Lower leg skin (tissue), 4 donors: Measurements from ENCODE around the gene CCDC8. TPM values are rescaled to one million over a fixed set of nuclear protein-coding genes. Genes with fewer than 3 reads are reported as not detected.

ENCODE experiments used
- DNase-seq, 2 donors: peaks; one replicate each; pipeline ENCODE4 v3.0.0-alpha.2; 2019; ENCODE audit warnings: low spot score in 2 of 2
- H3K4me3 ChIP-seq: fragments of 200-600 bp; sonication (generic); 2 replicates; pipeline ENCODE4 v1.5.1; 2017; ENCODE audit warnings: mild to moderate bottlenecking, low read depth; ENCODE audit not compliant: poor library complexity, severe bottlenecking
- POLR2A ChIP-seq, 2 donors: fragments of 450-650 bp; IDR thresholded peaks; one replicate each; pipeline ENCODE4 v1.6.1; 2016 to 2017; ENCODE audit warnings: antibody characterized with exemption in 2 of 2, mild to moderate bottlenecking in 1 of 2, moderate library complexity in 1 of 2
- WGBS, 2 donors: methylation state at CpG; one replicate each; pipeline ENCODE4 v1.1.5; 2018; 5-methylcytosine and 5-hydroxymethylcytosine counted together
- intact Hi-C: fragments of 100-400 bp; cut with DNase I; formaldehyde crosslinking; loops from one replicate; pipeline ENCODE4 v1.15.0; 2023; ENCODE audit warnings: low total_unique reads
- total RNA-seq, 4 donors: library from RNA; depleted of rRNA; stranded (reverse); fragments of >200 nt; gene quantifications; one replicate each; pipeline ENCODE4 v1.1.0, GENCODE V29; 2016
- TF ChIP-seq, protein P1 (sequence below), 3 donors: fragments of 450-650 bp; IDR thresholded peaks; one replicate each; pipeline ENCODE4 v1.5.1; 2016; ENCODE audit warnings: antibody characterized with exemption in 3 of 3, mild to moderate bottlenecking in 3 of 3, moderate library complexity in 2 of 3

Gene CCDC8
- total RNA-seq, 4 donors from 2014 or later: 1.1 to 11.5 (median 4.2) TPM

DNA sequence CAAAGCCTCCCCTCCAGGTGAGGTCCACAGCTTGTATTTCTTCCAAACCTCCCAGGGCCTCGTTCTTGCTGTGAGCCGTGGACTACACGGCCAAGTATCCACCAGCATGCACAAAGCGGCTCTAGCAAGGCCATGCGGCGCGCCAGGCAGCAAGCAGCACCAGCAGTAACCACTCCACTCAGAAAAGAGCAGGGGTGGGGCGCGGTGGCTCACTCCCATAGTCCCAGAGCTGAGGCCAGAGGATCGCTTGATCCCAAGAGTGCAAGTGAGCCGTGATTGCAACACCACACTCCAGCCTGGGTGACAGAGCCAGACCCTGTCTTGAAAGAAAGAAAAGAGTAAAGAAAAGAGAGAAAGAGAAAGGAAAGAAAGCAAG lies 4.7 kb downstream of the CCDC8 start:
- TF ChIP-seq, protein P1, sequence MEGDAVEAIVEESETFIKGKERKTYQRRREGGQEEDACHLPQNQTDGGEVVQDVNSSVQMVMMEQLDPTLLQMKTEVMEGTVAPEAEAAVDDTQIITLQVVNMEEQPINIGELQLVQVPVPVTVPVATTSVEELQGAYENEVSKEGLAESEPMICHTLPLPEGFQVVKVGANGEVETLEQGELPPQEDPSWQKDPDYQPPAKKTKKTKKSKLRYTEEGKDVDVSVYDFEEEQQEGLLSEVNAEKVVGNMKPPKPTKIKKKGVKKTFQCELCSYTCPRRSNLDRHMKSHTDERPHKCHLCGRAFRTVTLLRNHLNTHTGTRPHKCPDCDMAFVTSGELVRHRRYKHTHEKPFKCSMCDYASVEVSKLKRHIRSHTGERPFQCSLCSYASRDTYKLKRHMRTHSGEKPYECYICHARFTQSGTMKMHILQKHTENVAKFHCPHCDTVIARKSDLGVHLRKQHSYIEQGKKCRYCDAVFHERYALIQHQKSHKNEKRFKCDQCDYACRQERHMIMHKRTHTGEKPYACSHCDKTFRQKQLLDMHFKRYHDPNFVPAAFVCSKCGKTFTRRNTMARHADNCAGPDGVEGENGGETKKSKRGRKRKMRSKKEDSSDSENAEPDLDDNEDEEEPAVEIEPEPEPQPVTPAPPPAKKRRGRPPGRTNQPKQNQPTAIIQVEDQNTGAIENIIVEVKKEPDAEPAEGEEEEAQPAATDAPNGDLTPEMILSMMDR (IDR thresholded peaks at IDR 0.05): no peak
- no peak for TF ChIP-seq POLR2A (IDR thresholded peaks at IDR 0.05)
- no peak overlapping the region for H3K4me3 ChIP-seq
- WGBS, 2 donors: 3 to 13% methylated on average over 11 of the region's 11 CpGs
- no peak for DNase-seq
- intact Hi-C loops: no loop called here

DNA sequence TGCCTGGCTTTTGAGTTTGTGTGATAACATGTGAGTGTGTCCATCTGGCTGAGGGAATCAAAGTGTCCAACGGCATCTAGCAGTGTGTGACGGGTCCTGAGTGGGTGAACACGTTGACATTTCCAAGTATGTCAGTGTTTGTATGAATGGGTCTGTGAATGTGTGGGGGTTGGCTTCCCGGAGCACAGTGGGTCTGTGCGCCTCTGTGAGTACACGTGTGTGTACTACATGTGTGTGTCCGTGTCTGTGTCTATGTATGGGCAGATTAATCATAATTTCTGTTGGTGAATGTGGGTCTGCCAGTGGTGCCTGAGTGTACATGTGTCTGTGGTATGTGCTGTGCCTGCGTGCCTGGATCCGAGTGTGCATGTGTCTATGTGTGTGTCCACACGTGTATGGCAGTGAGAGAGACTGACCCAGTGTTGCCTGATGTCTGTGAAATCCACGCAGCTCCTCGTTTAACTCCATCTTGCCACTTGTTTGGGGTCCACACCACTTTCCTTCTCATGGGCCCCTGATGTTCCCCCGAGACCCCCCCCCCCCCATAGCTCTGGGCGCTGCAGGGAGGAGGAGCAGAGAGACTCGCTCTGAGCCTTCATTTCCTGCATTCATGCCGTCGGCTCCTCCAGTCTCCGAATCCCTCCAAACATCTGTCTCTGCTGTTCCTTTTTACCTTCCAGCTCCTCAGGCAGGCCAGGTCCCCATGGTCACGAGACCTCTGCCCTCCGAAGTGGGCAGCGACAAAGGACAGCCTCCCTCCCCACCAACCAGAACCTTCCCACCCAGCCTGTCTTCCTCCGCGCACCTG lies 5.3 kb downstream of the CCDC8 start:
- WGBS, 2 donors: 26 to 28% methylated on average over 23 of the region's 23 CpGs
- DNase-seq: no peak
- H3K4me3 ChIP-seq: no peak overlapping the region
- TF ChIP-seq, protein P1 (IDR thresholded peaks at IDR 0.05): no peak
- no peak for TF ChIP-seq POLR2A (IDR thresholded peaks at IDR 0.05)
- intact Hi-C loops: no loop called here

DNA sequence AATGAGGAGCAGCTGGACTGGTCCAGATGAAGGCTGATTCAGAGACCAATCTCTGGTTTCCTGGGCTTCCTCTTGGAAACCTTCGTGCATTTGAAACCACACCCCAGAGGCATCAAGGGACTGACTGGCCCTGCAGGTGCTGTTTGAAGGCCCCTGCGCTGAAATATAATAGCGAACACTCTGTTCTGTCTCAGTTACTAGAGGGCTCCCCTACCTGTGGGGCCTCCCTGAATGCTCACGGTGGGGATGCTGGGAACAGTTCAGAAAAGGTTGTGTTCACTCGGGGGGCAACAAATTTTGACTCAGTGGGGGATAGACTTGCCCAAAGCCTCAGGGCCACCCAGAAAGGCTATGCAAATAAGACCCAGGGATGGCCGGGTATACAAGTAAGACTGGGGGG lies 6.4 kb downstream of the CCDC8 start:
- TF ChIP-seq POLR2A (IDR thresholded peaks at IDR 0.05): no peak
- TF ChIP-seq, protein P1 (IDR thresholded peaks at IDR 0.05): no peak
- DNase-seq: no peak
- H3K4me3 ChIP-seq: no peak overlapping the region
- WGBS, 2 donors: 26 to 29% methylated on average over 6 of the region's 6 CpGs
- intact Hi-C loops: no loop called here

DNA sequence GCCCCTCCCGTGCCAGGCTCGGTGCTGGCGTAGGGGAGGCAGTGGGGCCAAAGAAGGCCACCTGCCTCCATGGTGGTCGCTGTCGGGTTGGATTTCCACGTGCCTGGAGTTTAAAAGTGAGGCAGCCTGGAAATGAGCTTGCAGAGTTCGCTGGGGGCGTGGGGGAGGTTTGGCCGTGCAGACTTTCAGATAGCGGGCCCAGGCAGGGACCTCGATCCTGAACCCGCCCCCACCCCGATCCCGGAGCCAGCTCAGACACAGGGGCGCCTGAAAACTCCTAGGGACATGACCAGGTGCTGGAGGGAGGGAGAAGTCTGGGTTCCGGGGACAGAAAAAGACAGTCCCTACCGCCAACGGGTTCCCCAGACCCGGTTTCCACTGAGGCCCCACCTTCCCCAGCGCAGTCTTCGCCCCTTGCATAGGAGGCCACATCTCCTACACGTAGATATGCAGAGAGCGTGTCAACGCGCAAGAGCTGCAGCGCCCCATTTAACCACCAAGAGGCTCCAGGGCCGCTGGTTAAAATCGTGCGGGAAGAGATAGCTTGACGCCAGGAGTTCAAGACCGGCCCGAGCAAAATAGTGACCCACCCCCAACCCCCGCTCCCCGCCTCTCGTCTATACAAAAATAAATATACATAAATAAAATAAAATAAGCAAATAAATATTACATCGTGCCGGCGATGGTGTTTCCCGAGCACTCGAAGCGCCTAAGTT lies 8.5 kb downstream of the CCDC8 start:
- H3K4me3 ChIP-seq: no peak overlapping the region
- DNase-seq: no peak
- intact Hi-C loops: no loop called here
- no peak for TF ChIP-seq POLR2A (IDR thresholded peaks at IDR 0.05)
- TF ChIP-seq, protein P1 (IDR thresholded peaks at IDR 0.05): no peak
- WGBS, 2 donors: 32 to 38% methylated on average over 34 to 41 of the region's 41 CpGs

DNA sequence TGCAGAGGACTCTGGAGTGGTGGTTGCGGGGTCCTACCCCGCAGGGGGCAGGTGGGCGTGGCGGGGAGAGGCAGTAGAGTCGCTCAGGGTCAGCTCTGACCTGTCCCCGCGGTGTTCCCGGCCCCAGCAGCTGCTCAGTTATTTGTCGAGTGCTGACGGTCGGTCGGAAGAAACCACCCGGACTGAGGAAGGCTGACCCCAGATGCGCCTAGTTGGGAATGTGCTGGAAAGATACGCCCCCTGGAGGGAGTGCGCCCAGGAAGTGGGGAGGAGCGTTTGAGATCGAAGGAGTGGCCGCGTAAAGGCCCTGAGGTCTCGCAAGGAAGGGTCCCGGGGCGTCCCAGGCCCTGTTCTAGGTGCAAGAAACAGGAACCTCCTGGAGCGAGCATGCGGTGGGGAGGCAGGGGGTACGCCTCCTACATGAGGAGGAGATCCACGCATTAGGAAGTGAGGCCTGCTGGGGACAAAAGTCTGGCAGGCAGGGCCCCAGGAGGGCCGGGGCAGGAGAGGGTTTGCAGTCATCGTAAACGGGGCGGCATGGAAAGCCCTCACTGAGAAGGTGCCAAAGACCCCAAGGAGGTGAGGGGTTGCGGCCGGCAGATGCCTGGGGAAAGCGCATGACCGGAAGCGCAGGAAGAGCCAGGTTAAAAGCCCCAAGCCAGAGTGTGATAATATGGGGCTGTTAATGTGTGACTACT lies 9.2 kb downstream of the CCDC8 start:
- no peak overlapping the region for H3K4me3 ChIP-seq
- no peak for DNase-seq
- TF ChIP-seq POLR2A (IDR thresholded peaks at IDR 0.05): no peak
- TF ChIP-seq, protein P1 (IDR thresholded peaks at IDR 0.05): no peak
- intact Hi-C loops: no loop called here
- WGBS, 2 donors: 7 to 17% methylated on average over 26 to 27 of the region's 36 CpGs
